NCI-H187 treated with DMSO at 0.1 percent for 48 hours (cell line): Measurements from ENCODE around the gene TFG.

Experiments
- DNase-seq: peaks from one replicate; lab custom pipeline; 2025; lab: John Stamatoyannopoulos, UW

Gene TFG

GRCh38 chr3:100706365-100706764 lies 2.9 kb upstream of the TFG start:
- DNase-seq, result no peak

- DNase-seq, result no peak
Measured at GRCh38 chr3:100708644-100708988, 678 bp upstream of the TFG start.

GRCh38 chr3:100709842-100710260 lies 557 bp downstream of the TFG start:
- DNase-seq, result no peak

GRCh38 chr3:100710261-100710968 lies 1.1 kb downstream of the TFG start:
- no peak for DNase-seq

DNA sequence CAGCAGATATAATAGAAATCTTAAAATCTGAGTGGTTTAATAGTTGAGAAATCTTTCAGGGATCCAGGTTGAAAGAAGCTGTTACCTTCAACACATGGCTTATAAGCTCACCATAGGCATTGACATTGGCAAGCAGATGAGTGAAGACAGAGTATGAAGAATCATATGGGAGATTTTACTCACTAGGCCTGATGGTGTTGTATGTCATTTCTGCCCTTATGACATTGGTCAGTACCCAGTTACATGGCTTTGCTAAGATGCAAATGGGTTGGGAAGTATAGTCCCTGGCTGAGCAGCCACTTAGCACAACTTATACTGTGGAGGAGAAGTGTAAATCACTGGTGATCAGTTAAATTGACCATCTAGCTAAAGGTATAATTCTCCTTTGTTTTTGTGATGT lies 5.9 kb downstream of the TFG start:
- DNase-seq, result no peak

- DNase-seq, result no peak
Measured at GRCh38 chr3:100717063-100717462, 7.8 kb downstream of the TFG start.

DNA sequence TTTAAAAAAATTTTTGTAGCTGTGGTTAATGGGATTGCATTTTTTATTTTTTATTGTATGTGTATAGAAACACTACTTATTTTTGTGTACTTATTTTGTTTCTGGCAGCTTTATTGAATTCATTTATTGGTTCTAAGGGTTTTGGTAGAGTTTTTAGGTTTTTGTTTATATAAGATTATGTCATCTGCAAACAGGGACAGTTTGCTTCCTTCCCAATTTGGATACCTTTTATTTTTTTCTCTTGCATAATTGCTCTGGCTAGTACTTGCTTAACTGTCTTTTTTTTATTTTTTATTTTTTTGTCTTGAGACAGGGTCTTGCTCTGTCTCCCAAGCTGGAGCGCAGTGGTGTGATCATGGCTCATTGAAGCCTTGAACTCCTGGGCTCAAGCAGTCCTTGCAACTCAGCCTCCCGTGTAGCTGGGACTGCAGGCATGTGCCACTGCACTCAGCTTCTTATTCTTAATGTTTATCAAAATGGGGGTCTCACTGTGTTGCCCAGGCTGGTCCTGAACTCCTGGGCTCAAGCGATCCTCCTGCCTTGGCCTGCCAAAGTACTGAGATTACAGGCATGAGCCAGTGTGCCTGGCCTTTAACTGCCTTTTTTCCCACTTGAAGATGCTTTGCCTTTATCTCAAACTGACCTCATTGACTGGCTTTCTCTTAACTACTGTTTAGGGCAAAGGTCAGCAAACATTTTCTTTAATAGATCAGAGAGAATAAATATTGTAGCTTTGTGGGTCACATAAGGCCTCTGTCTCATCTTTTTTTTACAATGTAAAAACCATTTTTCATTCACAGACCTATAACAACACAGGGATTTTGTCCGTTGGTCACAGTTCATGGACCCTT lies 8.6 kb downstream of the TFG start:
- DNase-seq, result no peak

DNA sequence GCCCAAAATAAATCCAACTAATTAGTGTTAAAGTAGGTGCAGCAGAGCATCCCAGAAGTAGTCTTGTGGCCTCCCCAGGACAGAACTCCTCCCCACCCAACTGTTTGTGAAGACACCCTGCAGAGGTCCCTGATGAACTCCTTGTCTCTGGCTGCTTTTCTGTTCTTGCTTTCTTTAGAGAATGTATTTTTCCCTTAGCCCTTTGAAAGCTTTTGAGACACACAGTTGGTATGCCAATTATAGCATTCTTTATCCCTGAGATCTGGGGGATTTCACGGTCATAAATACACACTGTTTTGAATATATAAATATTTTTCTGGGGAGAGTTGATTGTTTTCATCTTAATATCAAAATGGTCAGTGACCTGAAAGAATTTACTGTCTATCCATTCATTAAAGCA lies 9.8 kb downstream of the TFG start:
- no peak for DNase-seq

- no peak for DNase-seq
Measured at GRCh38 chr3:100720426-100720825, 11.1 kb downstream of the TFG start.

DNA sequence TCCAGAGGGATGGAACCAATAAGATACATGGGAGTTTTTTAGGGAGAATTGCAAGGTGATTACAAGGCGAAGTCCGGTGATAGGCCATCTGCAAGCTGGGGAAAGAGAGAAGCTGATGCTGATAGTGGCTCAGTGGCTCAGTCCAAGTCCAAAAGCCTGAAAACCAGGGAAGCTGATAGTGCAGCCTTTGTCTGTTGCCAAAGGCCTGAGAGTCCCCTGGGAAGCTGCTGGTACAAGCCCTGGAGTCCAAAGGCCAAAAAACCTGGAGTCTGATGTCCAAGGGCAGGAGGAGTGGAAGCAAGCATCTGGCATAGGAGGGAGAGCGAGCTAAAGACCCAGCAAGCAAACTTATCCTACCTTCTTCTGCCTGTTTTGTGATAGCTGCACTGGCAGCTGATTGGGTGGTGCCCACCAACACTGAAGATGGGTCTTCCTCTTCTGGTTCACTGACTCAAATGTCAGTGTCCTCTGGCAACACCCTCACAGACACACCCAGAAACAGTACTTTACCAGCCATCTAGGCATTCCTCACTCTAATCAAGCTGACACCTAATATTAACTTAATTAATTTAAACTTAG lies 16.7 kb downstream of the TFG start:
- no peak for DNase-seq

GRCh38 chr3:100726706-100727105 lies 17.4 kb downstream of the TFG start:
- no peak for DNase-seq

DNA sequence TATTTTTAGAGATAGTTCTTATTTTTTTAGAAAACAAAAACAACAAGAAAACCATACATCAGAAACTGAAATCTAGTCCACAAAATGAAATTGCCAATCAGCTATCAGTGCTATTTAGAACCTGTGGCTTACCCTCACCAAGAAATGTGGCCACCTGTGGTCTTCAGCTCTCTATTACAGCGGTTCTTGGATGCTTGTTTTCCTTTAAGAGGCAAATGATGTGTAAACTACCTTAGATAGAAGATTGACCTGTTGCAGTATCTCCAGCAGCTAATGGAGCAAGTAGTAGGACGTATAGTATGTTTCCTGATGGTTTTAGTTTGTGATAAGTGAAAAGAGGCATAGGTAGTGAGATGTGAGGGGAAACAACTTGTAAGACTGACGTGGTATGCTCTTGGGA lies 21.2 kb downstream of the TFG start:
- no peak for DNase-seq

GRCh38 chr3:100732435-100732834 lies 23.1 kb downstream of the TFG start:
- no peak for DNase-seq

- no peak for DNase-seq
Measured at GRCh38 chr3:100737334-100737733, 28.0 kb downstream of the TFG start.

GRCh38 chr3:100740207-100740606 lies 30.9 kb downstream of the TFG start:
- no peak for DNase-seq

DNA sequence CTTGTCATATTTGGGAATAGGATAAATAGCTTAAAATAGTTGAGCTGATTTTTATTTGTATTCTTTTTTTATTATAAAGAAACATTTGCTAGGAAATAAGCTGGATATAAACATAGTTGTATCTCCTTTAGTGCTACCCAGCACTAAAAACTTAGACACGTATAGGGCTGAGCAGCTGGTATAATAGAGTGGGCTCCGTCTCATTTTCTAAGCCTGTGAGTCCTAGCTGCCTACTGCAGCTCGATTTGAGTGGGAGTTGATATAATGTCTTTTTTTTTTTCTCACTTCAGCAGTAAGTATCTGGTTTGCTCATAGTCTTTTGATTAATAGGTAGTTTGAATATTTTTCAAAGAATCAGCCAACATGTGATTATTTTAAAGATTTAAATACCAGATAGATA lies 34.2 kb downstream of the TFG start:
- no peak for DNase-seq

DNA sequence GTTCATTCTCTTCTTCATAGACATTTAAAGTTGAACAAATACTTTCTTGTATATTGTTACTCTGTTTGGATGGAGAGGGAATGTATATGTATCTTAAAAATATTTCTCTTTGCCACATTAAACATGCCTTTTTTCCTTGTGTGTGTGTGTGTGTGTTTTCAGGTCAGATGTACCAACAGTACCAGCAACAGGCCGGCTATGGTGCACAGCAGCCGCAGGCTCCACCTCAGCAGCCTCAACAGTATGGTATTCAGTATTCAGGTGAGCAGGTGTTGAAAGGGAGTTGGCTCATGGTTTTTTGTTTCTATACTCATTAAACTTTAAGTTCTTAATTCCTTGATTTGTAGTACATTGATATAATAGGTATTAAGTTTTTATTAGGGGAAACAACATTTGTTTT lies 35.4 kb downstream of the TFG start:
- DNase-seq, result no peak

DNA sequence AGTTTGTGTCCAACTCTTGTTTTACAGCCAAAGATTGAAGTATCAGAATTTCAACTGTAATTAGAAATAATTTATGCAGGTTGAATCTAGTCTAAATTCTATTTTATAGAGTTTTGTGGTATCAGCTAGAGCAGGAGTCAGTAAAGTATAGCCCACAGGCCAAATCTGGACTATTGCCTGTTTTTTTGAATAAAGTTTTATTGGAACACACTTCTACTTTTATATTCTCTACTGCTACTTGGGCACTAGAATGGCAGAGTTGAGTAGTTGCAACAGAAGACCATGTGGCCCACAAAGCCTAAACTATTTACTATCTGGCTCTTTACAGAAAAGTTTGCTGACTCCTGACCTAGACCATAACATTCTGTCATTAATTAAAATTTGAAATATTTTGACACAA lies 36.3 kb downstream of the TFG start:
- no peak for DNase-seq

GRCh38 chr3:100746092-100746491 lies 36.8 kb downstream of the TFG start:
- no peak for DNase-seq

GRCh38 chr3:100748220-100748619 lies 38.9 kb downstream of the TFG start:
- DNase-seq, result no peak

DNA sequence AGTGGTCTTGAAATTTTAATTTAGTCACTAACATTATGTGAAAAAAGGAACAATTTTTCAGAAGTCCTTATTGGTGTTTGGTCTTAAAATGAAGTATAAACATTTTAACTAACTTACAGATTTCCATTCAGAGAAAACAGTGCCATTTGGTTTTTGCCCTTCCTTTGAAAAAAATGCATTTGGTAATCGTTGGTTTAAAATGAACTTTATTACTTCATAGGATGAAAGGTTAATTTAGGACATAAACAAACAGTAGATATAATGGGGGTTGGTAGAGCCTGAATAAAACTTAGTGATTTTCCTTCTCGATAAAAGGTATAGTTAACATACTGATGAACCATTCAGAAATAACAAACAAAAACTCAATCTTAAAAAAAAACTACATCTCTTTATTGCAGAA lies 39.7 kb downstream of the TFG start:
- no peak for DNase-seq

GRCh38 chr3:100753846-100754245 lies 44.6 kb downstream of the TFG start:
- no peak for DNase-seq

- no peak for DNase-seq
Measured at GRCh38 chr3:100754563-100755334, 45.5 kb downstream of the TFG start.
